KMS-11 (cell line): ENCODE results near the gene ZBTB5.
"Not testable (repeated sequence)": the region's sequence is repeated elsewhere in the genome, so short reads cannot be mapped to it uniquely, and the experiment has no call there.

ENCODE experiments used
- H2AFZ ChIP-seq: fragments of 200-600 bp; sonication (generic); 2 replicates; pipeline ENCODE4 v1.6.1; 2016; ENCODE audit warnings: antibody characterized with exemption, mixed run types, low read depth
- H3K27ac ChIP-seq: fragments of 200-600 bp; sonication (generic); 2 replicates; pipeline ENCODE4 v1.6.1; 2016; ENCODE audit warnings: mild to moderate bottlenecking, mixed run types
- H3K27me3 ChIP-seq: fragments of 200-600 bp; sonication (generic); 2 replicates; pipeline ENCODE4 v1.6.1; 2017; ENCODE audit warnings: mild to moderate bottlenecking, low read depth, mixed run types, moderate library complexity; ENCODE audit not compliant: insufficient read depth
- H3K36me3 ChIP-seq: fragments of 200-600 bp; sonication (generic); 2 replicates; pipeline ENCODE4 v1.6.1; 2017; ENCODE audit warnings: mild to moderate bottlenecking, mixed run types; ENCODE audit not compliant: insufficient read depth
- H3K4me1 ChIP-seq: fragments of 200-600 bp; sonication (generic); 2 replicates; pipeline ENCODE4 v1.6.1; 2016; ENCODE audit warnings: mild to moderate bottlenecking, low read depth, mixed run types; ENCODE audit not compliant: poor library complexity, severe bottlenecking
- H3K4me2 ChIP-seq: fragments of 200-600 bp; sonication (generic); 2 replicates; pipeline ENCODE4 v1.7.0; 2016; ENCODE audit warnings: mild to moderate bottlenecking, mixed run types
- H3K4me3 ChIP-seq: fragments of 200-600 bp; sonication (generic); IDR thresholded peaks from 2 replicates; pipeline ENCODE4 v1.6.1; 2017; ENCODE audit warnings: low read depth, low read length, mixed read lengths; ENCODE audit not compliant: insufficient read depth
- H3K79me2 ChIP-seq: fragments of 200-600 bp; sonication (generic); 2 replicates; pipeline ENCODE4 v1.6.1; 2016; ENCODE audit warnings: low read depth, mixed run types; ENCODE audit not compliant: insufficient read depth
- H3K9ac ChIP-seq: fragments of 200-600 bp; sonication (generic); 2 replicates; pipeline ENCODE4 v1.6.1; 2016; ENCODE audit warnings: mild to moderate bottlenecking, mixed run types
- H4K20me1 ChIP-seq: fragments of 200-600 bp; sonication (generic); 2 replicates; pipeline ENCODE4 v1.6.1; 2016; ENCODE audit warnings: mild to moderate bottlenecking, mixed run types; ENCODE audit not compliant: insufficient read depth
- TF ChIP-seq, protein P1 (sequence below): fragments of 200-600 bp; sonication (generic); conservative IDR thresholded peaks from 2 replicates; pipeline ENCODE4 v1.6.1; 2017; ENCODE audit warnings: low read depth, mild to moderate bottlenecking, antibody characterized with exemption, low read length, moderate library complexity, mixed read lengths

ZBTB5 gene

GRCh38 chr9:37480759-37481158 lies 15.5 kb upstream of the ZBTB5 start:
- no peaks in the 10 kb centered on the region for H3K79me2 ChIP-seq
- no peaks in the 10 kb centered on the region for H3K27me3 ChIP-seq
- TF ChIP-seq, protein P1, sequence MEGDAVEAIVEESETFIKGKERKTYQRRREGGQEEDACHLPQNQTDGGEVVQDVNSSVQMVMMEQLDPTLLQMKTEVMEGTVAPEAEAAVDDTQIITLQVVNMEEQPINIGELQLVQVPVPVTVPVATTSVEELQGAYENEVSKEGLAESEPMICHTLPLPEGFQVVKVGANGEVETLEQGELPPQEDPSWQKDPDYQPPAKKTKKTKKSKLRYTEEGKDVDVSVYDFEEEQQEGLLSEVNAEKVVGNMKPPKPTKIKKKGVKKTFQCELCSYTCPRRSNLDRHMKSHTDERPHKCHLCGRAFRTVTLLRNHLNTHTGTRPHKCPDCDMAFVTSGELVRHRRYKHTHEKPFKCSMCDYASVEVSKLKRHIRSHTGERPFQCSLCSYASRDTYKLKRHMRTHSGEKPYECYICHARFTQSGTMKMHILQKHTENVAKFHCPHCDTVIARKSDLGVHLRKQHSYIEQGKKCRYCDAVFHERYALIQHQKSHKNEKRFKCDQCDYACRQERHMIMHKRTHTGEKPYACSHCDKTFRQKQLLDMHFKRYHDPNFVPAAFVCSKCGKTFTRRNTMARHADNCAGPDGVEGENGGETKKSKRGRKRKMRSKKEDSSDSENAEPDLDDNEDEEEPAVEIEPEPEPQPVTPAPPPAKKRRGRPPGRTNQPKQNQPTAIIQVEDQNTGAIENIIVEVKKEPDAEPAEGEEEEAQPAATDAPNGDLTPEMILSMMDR: no peak
- H4K20me1 ChIP-seq: no peaks in the 10 kb centered on the region
- no peak overlapping the region for H3K4me3 ChIP-seq
- no peak overlapping the region for H3K9ac ChIP-seq
- H3K27ac ChIP-seq: no peak overlapping the region
- H3K4me1 ChIP-seq: peaks cover 3% of the 10 kb centered on the region
- H3K36me3 ChIP-seq: no peaks in the 10 kb centered on the region
- no peak overlapping the region for H2AFZ ChIP-seq
- no peak overlapping the region for H3K4me2 ChIP-seq

DNA sequence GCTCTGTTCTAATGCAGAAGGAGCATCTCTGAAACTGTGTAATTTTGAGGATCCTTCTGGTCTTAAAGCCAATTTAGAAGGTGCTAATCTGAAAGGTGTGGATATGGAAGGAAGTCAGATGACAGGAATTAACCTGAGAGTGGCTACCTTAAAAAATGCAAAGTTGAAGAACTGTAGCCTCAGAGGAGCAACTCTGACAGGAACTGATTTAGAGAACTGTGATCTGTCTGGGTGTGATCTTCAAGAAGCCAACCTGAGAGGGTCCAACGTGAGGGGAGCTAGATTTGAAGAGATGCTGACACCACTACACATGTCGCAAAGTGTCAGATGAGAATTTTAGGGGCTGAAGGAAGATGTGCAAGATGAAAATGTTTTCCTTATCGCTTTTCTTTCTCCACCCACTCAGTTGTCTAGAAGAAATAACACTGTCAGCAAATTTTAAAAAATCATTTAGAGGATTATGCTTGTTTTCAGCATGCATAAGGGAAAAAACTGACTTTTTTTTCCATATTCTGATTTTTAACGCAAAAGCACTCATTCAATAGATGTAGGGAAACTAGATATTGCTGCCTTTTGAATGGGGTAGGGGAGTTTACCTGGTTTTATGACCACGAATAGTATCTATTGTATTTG lies 12.9 kb upstream of the ZBTB5 start:
- not testable (repeated sequence) for H3K36me3 ChIP-seq, H3K4me2 ChIP-seq, H3K27ac ChIP-seq, H3K27me3 ChIP-seq, H4K20me1 ChIP-seq, H2AFZ ChIP-seq, H3K4me1 ChIP-seq, H3K4me3 ChIP-seq, H3K79me2 ChIP-seq, H3K9ac ChIP-seq

- not testable (repeated sequence) for H3K79me2 ChIP-seq, H3K4me1 ChIP-seq, H3K4me2 ChIP-seq, H3K27ac ChIP-seq, H3K4me3 ChIP-seq, H2AFZ ChIP-seq, H3K36me3 ChIP-seq, H3K9ac ChIP-seq, H3K27me3 ChIP-seq, H4K20me1 ChIP-seq
Measured at GRCh38 chr9:37477443-37477842, 12.2 kb upstream of the ZBTB5 start.

DNA sequence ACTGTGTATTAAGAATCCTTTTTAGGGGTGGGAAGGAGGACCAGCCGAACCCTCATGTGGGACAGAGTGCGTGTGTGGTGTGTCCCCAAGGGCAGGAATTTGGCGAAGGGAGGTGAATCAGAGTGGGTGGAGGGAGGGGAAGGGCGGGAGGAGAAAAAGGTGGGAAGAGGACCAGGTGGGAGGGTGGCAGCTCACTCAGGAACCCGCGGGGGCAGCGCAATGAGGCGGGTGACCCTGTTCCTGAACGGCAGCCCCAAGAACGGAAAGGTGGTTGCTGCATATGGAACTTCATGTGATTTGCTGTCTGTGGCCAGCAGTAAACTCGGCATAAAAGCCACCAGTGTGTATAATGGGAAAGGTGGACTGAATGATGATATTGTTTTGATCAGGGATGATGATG lies 11.7 kb upstream of the ZBTB5 start:
- no peaks in the 10 kb centered on the region for H3K36me3 ChIP-seq
- H4K20me1 ChIP-seq: no peaks in the 10 kb centered on the region
- H3K79me2 ChIP-seq: no peaks in the 10 kb centered on the region
- H3K4me1 ChIP-seq: no peaks in the 10 kb centered on the region
- TF ChIP-seq, protein P1: no peak
- H3K4me3 ChIP-seq: no peak overlapping the region
- H3K27ac ChIP-seq: no peak overlapping the region
- H3K9ac ChIP-seq: no peak overlapping the region
- no peaks in the 10 kb centered on the region for H3K27me3 ChIP-seq
- no peak overlapping the region for H3K4me2 ChIP-seq
- H2AFZ ChIP-seq: no peak overlapping the region

DNA sequence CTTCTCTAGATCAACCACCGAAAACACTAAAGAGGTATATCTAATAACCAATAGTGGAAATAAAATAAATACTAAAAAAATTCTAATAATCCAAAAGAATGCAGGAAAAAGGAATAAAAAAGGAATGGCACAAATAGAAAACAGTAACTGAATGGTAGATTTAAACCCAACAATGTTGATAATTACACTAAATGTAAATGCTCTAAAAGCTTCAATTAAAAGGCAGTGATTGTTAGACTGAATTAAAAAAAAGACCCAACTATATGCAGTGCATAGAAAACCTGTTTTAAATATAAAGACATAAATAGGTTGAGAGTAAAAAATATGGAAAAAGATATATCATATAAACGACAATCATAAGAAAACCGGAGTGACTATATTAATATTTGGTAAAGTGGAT lies 9.2 kb upstream of the ZBTB5 start:
- Histone ChIP-seq H3K27ac (no peak overlapping the region), H3K27me3 (no peaks in the 10 kb centered on the region), H3K4me3 (no peak overlapping the region), H4K20me1 (no peaks in the 10 kb centered on the region), H2AFZ (no peak overlapping the region), H3K4me2 (no peak overlapping the region), H3K4me1 (no peaks in the 10 kb centered on the region), H3K9ac (no peak overlapping the region), H3K36me3 (no peaks in the 10 kb centered on the region), H3K79me2 (no peaks in the 10 kb centered on the region)
- TF ChIP-seq, protein P1: no peak

GRCh38 chr9:37473982-37474381 lies 8.7 kb upstream of the ZBTB5 start:
- not testable (repeated sequence) for H3K36me3 ChIP-seq, H3K4me3 ChIP-seq, H3K27ac ChIP-seq, H3K4me1 ChIP-seq, H3K79me2 ChIP-seq, H3K4me2 ChIP-seq, H4K20me1 ChIP-seq, H2AFZ ChIP-seq, H3K27me3 ChIP-seq, H3K9ac ChIP-seq
